Measurements from ENCODE around the gene MINDY3. TPM values are rescaled to one million over a fixed set of nuclear protein-coding genes. Genes with fewer than 3 reads are reported as not detected.

The MINDY3 gene
- polyA plus RNA-seq (14.9 to 22.1 TPM (median 16.1 TPM) in 3 replicates), polyA minus RNA-seq (5.4 to 19.6 TPM (median 10.3 TPM) in 3 replicates)
- 22.7 TPM for polyA plus RNA-seq (2011; ENCODE audit: low read depth)
- polyA plus RNA-seq (2011; cell fraction: cytosol; rRNA removed): 11.8 and 21.5 TPM in 2 replicates
- polyA plus RNA-seq (2011; cell fraction: nucleus; rRNA removed): 21.5 and 29.1 TPM in 2 replicates
- 13.5 and 16.9 TPM in 2 replicates for polyA plus RNA-seq (2012; ENCODE audit: low replicate concordance)
- polyA minus RNA-seq (2011; cell fraction: cytosol; rRNA and poly(A)+ RNA removed): 19.2 TPM
- polyA minus RNA-seq (2011; cell fraction: nucleus; rRNA and poly(A)+ RNA removed): 14.4 and 22.6 TPM in 2 replicates

- Histone ChIP-seq H3K9me1 (ENCODE audit: control insufficient read depth, extremely low read depth, insufficient read depth, low read length) (no peaks in the 10 kb centered on the region), H3K4me3 (ENCODE audit: control insufficient read depth in 2 of 3, extremely low read depth in 1 of 3, insufficient read depth in 2 of 3, low read depth in 1 of 3, low read length in 3 of 3) (peak within 1 kb of the TSS; percentile 84 to 98 (median 89)), H3K36me3 (ENCODE audit: control insufficient read depth in 2 of 2, extremely low read depth in 1 of 2, insufficient read depth in 2 of 2, low read length in 2 of 2) (no peaks in the 10 kb centered on the region), H3K9ac (ENCODE audit: control insufficient read depth, extremely low read depth, insufficient read depth, low read length) (peak within 1 kb of the TSS; percentile 76), H3K79me2 (ENCODE audit: control insufficient read depth, insufficient read depth, low read length) (peaks cover 40% of the 10 kb centered on the region), H3K4me2 (ENCODE audit: control insufficient read depth, extremely low read depth, insufficient read depth, low read depth, low read length) (peak within 1 kb of the TSS; percentile 81), H3K27ac (ENCODE audit: control insufficient read depth, insufficient read depth, low read length) (peak within 1 kb of the TSS; percentile 41), H3K4me1 (ENCODE audit: control insufficient read depth, extremely low read depth, insufficient read depth, low read length) (peaks cover 12% of the 10 kb centered on the region), H3K9me3 (ENCODE audit: control insufficient read depth, low read depth, low read length) (no peaks in the 10 kb centered on the region), H3K27me3 (ENCODE audit: control insufficient read depth, extremely low read depth, insufficient read depth, low read length) (no peaks in the 10 kb centered on the region), H4K20me1 (ENCODE audit: control insufficient read depth, extremely low read depth, insufficient read depth, low read length) (no peaks in the 10 kb centered on the region), H2AFZ (ENCODE audit: control insufficient read depth, low read length) (peak within 1 kb of the TSS; percentile 98)
- dilution Hi-C loops (cut with MboI; ENCODE audit: extremely low pct_ligation_motif_present, low sequenced_read_pairs): no loop called here
- FAIRE-seq (peak; percentile 74), DNase-seq (ENCODE audit: low read depth, low spot score) (peak; percentile 33)
- peak in 1 of 3 experiments; percentile 23 for TF ChIP-seq CTCF (optimal IDR thresholded peaks at IDR 0.05 in 1 of 3, IDR thresholded peaks at IDR 0.05 in 1 of 3, conservative IDR thresholded peaks at IDR 0.05 in 1 of 3; ENCODE audit: extremely low read depth in 1 of 3, insufficient read depth in 2 of 3, low read length in 3 of 3)
- no peak for TF ChIP-seq EZH2 (IDR thresholded peaks at IDR 0.05; ENCODE audit: low read length)
These were observed at the start of gene MINDY3 for GRCh38 chr10:15859906-15860691. TSS of gene MINDY3 (minus strand) at chr10:15860507. CDS start at chr10:15860299, 208 bp downstream.

GRCh38 chr10:15901889-15902288, 41.6 kb upstream of the MINDY3 start:
- H3K9me1 ChIP-seq (ENCODE audit: control insufficient read depth, extremely low read depth, insufficient read depth, low read length): no peaks in the 10 kb centered on the region
- H3K9me3 ChIP-seq (ENCODE audit: control insufficient read depth, low read depth, low read length): no peaks in the 10 kb centered on the region
- TF ChIP-seq EZH2 (IDR thresholded peaks at IDR 0.05; ENCODE audit: low read length) (no peak), CTCF (optimal IDR thresholded peaks at IDR 0.05 in 1 of 3, IDR thresholded peaks at IDR 0.05 in 1 of 3, conservative IDR thresholded peaks at IDR 0.05 in 1 of 3; ENCODE audit: extremely low read depth in 1 of 3, insufficient read depth in 2 of 3, low read length in 3 of 3) (no peak)
- no peaks in the 10 kb centered on the region for H3K79me2 ChIP-seq (ENCODE audit: control insufficient read depth, insufficient read depth, low read length)
- no peaks in the 10 kb centered on the region for H3K27me3 ChIP-seq (ENCODE audit: control insufficient read depth, extremely low read depth, insufficient read depth, low read length)
- H2AFZ ChIP-seq (ENCODE audit: control insufficient read depth, low read length): no peak overlapping the region
- H3K27ac ChIP-seq (ENCODE audit: control insufficient read depth, insufficient read depth, low read length): no peak overlapping the region
- H3K4me1 ChIP-seq (ENCODE audit: control insufficient read depth, extremely low read depth, insufficient read depth, low read length): no peaks in the 10 kb centered on the region
- no peak overlapping the region for H3K4me3 ChIP-seq (ENCODE audit: control insufficient read depth in 2 of 3, extremely low read depth in 1 of 3, insufficient read depth in 2 of 3, low read depth in 1 of 3, low read length in 3 of 3)
- FAIRE-seq (no peak), DNase-seq (ENCODE audit: low read depth, low spot score) (no peak)
- no peaks in the 10 kb centered on the region for H3K36me3 ChIP-seq (ENCODE audit: control insufficient read depth in 2 of 2, extremely low read depth in 1 of 2, insufficient read depth in 2 of 2, low read length in 2 of 2)
- no peaks in the 10 kb centered on the region for H4K20me1 ChIP-seq (ENCODE audit: control insufficient read depth, extremely low read depth, insufficient read depth, low read length)
- H3K4me2 ChIP-seq (ENCODE audit: control insufficient read depth, extremely low read depth, insufficient read depth, low read depth, low read length): no peak overlapping the region
- H3K9ac ChIP-seq (ENCODE audit: control insufficient read depth, extremely low read depth, insufficient read depth, low read length): no peak overlapping the region
- dilution Hi-C loops (cut with MboI; ENCODE audit: extremely low pct_ligation_motif_present, low sequenced_read_pairs): no loop called here

Measured in keratinocyte (primary cell).